GM19452 (cell line): ENCODE results near the gene CDH22.

Source experiments
- ATAC-seq: cut with Tn5 transposase; IDR thresholded peaks from one replicate; pipeline ENCODE4 v1.9.1; 2021; ENCODE audit not compliant: unreplicated experiment

The CDH22 gene

GRCh38 chr20:46343348-46343974, 35.2 kb upstream of the CDH22 start:
- no peak for ATAC-seq

GRCh38 chr20:46342451-46343347, 34.4 kb upstream of the CDH22 start:
- ATAC-seq: no peak

GRCh38 chr20:46342010-46342378, 33.7 kb upstream of the CDH22 start:
- ATAC-seq: no peak

- no peak for ATAC-seq
These were observed 33.0 kb upstream of the CDH22 start for GRCh38 chr20:46341074-46342009.

- ATAC-seq: no peak
These were observed 30.7 kb upstream of the CDH22 start for GRCh38 chr20:46339037-46339436.

- no peak for ATAC-seq
These were observed 28.4 kb upstream of the CDH22 start for GRCh38 chr20:46336735-46337134.

- no peak for ATAC-seq
These were observed 26.1 kb upstream of the CDH22 start for GRCh38 chr20:46334303-46334904.

- ATAC-seq: no peak
These were observed 25.1 kb upstream of the CDH22 start for GRCh38 chr20:46333161-46333991.

GRCh38 chr20:46332373-46333160, 24.3 kb upstream of the CDH22 start:
- no peak for ATAC-seq

GRCh38 chr20:46331611-46332361, 23.5 kb upstream of the CDH22 start:
- ATAC-seq: no peak

GRCh38 chr20:46330831-46331371, 22.6 kb upstream of the CDH22 start:
- ATAC-seq: no peak

GRCh38 chr20:46330072-46330763, 21.9 kb upstream of the CDH22 start:
- ATAC-seq: no peak

GRCh38 chr20:46328200-46328882, 20.0 kb upstream of the CDH22 start:
- ATAC-seq: no peak

- ATAC-seq: no peak
These were observed 19.3 kb upstream of the CDH22 start for GRCh38 chr20:46327557-46327956.

- no peak for ATAC-seq
These were observed 17.5 kb upstream of the CDH22 start for GRCh38 chr20:46325789-46326188.

GRCh38 chr20:46324960-46325703, 16.8 kb upstream of the CDH22 start:
- ATAC-seq: no peak
